GM12878 (cell line): ENCODE results near the gene PLXNC1. TPM values are rescaled to one million over a fixed set of nuclear protein-coding genes. Genes with fewer than 3 reads are reported as not detected.

Experiments
- ATAC-seq: fragments of 200-7000 bp; cut with Tn5 transposase; 3 replicates; pipeline ENCODE4 v1.9.1; 2020; ENCODE audit warnings: mild to moderate bottlenecking, moderate library complexity
- BruUV-seq: library from RNA; stranded (reverse); fragments of 400-500 nt; replicated peaks from 2 replicates; lab custom pipeline; 2021; lab: Mats Ljungman, UMichigan
- CTCF ChIA-PET: fragments of 300-600 bp; sonication (Branson Sonifier 250); formaldehyde crosslinking; extraction: SDS; loops from one replicate; lab custom pipeline; 2021; ENCODE audit warnings: inconsistent platforms; lab: Yijun Ruan, JAX
- POLR2A ChIA-PET: fragments of 350-600 bp; formaldehyde crosslinking; extraction: SDS; loops from one replicate; lab custom pipeline; 2021; ENCODE audit warnings: inconsistent platforms; lab: Charles Lee
- RAD21 ChIA-PET: fragments of 300-600 bp; sonication (Branson Sonifier 250); formaldehyde crosslinking; loops from one replicate; lab custom pipeline; 2023; ENCODE audit warnings: antibody characterized with exemption; ENCODE audit not compliant: unreplicated experiment; lab: Charles Lee
- SMC1A ChIA-PET: fragments of 300-600 bp; sonication (Branson Sonifier 250); formaldehyde crosslinking; loops from one replicate; lab custom pipeline; 2023; ENCODE audit not compliant: unreplicated experiment, uncharacterized antibody; lab: Charles Lee
- DNase-seq: peaks from one replicate; pipeline ENCODE4 v3.0.0-alpha.2; 2011; ENCODE audit warnings: low read depth, low spot score
- FAIRE-seq: peaks from 3 replicates; lab custom pipeline; 2011; peaks lifted over from hg19 to GRCh38; lab: Jason Lieb, UNC
- H2AFZ ChIP-seq: 2 replicates; pipeline ENCODE4 v1.6.0; 2011; ENCODE audit warnings: low read depth, low read length, control low read depth; ENCODE audit not compliant: control insufficient read depth
- H3K27ac ChIP-seq: 2 replicates; pipeline ENCODE4 v1.5.1; 2011; ENCODE audit warnings: control low read depth; ENCODE audit not compliant: control insufficient read depth, insufficient read depth
- H3K27me3 ChIP-seq, 2 experiments: replicated peaks in 1 of 2; 2 replicates each; pipeline versions ENCODE4 v1.6.0 to v1.6.1; 2011; ENCODE audit warnings: low read length in 1 of 2; ENCODE audit not compliant: control insufficient read depth in 2 of 2, insufficient read depth in 2 of 2
- H3K36me3 ChIP-seq, 2 experiments: 2 replicates each; pipeline ENCODE4 v1.5.1; 2011; ENCODE audit warnings: low read length in 1 of 2; ENCODE audit not compliant: control insufficient read depth in 2 of 2, insufficient read depth in 2 of 2
- H3K4me1 ChIP-seq: 2 replicates; pipeline ENCODE4 v1.6.1; 2011; ENCODE audit warnings: mild to moderate bottlenecking, low read length, moderate library complexity, mixed read lengths; ENCODE audit not compliant: control insufficient read depth, insufficient read depth
- H3K4me2 ChIP-seq: 2 replicates; pipeline ENCODE4 v1.6.0; 2011; ENCODE audit warnings: control low read depth; ENCODE audit not compliant: control insufficient read depth, insufficient read depth
- H3K4me3 ChIP-seq: fragments of 200-600 bp; sonication (generic); 2 replicates; pipeline ENCODE4 v1.5.1; 2016
- H3K79me2 ChIP-seq: 2 replicates; pipeline ENCODE4 v1.6.0; 2011; ENCODE audit warnings: low read length; ENCODE audit not compliant: control insufficient read depth, insufficient read depth
- H3K9ac ChIP-seq: 2 replicates; pipeline ENCODE4 v1.8.0; 2011; ENCODE audit warnings: low read length, control low read depth, mixed read lengths; ENCODE audit not compliant: control insufficient read depth, insufficient read depth
- H3K9me3 ChIP-seq: replicated peaks from 3 replicates; pipeline ENCODE4 v1.5.1; 2011; ENCODE audit warnings: mild to moderate bottlenecking, low read length; ENCODE audit not compliant: control insufficient read depth, insufficient read depth
- H4K20me1 ChIP-seq: 2 replicates; pipeline ENCODE4 v1.6.0; 2011; ENCODE audit not compliant: control insufficient read depth, insufficient read depth
- BRCA1 ChIP-seq: IDR thresholded peaks from 2 replicates; pipeline ENCODE4 v1.6.1; 2011; ENCODE audit warnings: low read depth, low read length, improper control_type of control experiment
- FOS ChIP-seq: IDR thresholded peaks from 3 replicates; pipeline ENCODE4 v1.6.1; 2011; ENCODE audit warnings: borderline replicate concordance; ENCODE audit not compliant: insufficient read length; ENCODE audit errors: extremely low read depth
- IKZF1 ChIP-seq: fragments of 450-650 bp; conservative IDR thresholded peaks from 2 replicates; pipeline ENCODE4 v1.6.1; 2017; ENCODE audit warnings: antibody characterized with exemption, mild to moderate bottlenecking
- JUND ChIP-seq: IDR thresholded peaks from 2 replicates; pipeline ENCODE4 v1.6.1; 2012; ENCODE audit warnings: low read depth, mild to moderate bottlenecking, low read length, improper control_type of control experiment, moderate library complexity
- NFYB ChIP-seq: IDR thresholded peaks from 2 replicates; pipeline ENCODE4 v1.6.1; 2011; ENCODE audit warnings: low read depth, mild to moderate bottlenecking, low read length, improper control_type of control experiment, moderate library complexity; ENCODE audit not compliant: insufficient read depth
- POLR2AphosphoS2 ChIP-seq: IDR thresholded peaks from 2 replicates; pipeline ENCODE4 v1.6.1; 2011; ENCODE audit warnings: low read depth, mild to moderate bottlenecking, low read length, improper control_type of control experiment, moderate library complexity
- SPI1 ChIP-seq: IDR thresholded peaks from 2 replicates; pipeline ENCODE4 v1.6.1; 2011; ENCODE audit warnings: low read depth, mild to moderate bottlenecking, low read length, moderate library complexity, borderline replicate concordance; ENCODE audit not compliant: insufficient read depth
- SRF ChIP-seq, 2 experiments: IDR thresholded peaks; 2 replicates each; pipeline ENCODE4 v1.6.1; 2011; ENCODE audit warnings: low read depth in 2 of 2, low read length in 2 of 2, mild to moderate bottlenecking in 1 of 2, moderate library complexity in 1 of 2
- STAT3 ChIP-seq: IDR thresholded peaks from 2 replicates; pipeline ENCODE4 v1.6.1; 2011; ENCODE audit warnings: low read depth, low read length, improper control_type of control experiment
- ZNF207 ChIP-seq: fragments of 450-650 bp; IDR thresholded peaks from 2 replicates; pipeline ENCODE4 v1.6.1; 2014; ENCODE audit warnings: antibody characterized with exemption, mild to moderate bottlenecking, borderline replicate concordance
- WGBS: methylation state at CpG from one replicate; pipeline ENCODE4 v1.1.6; 2016; ENCODE audit warnings: low lambda C conversion rate; ENCODE audit not compliant: insufficient replicate concordance, insufficient coverage; ENCODE audit errors: missing lambda C conversion rate; 5-methylcytosine and 5-hydroxymethylcytosine counted together
- in situ Hi-C: fragments of 300-500 bp; cut with MboI; formaldehyde crosslinking; loops from 9 replicates; pipeline ENCODE4 v1.14.3; 2018; ENCODE audit warnings: mixed read lengths
- intact Hi-C: fragments of 100-400 bp; cut with micrococcal nuclease; formaldehyde crosslinking; loops from one replicate; pipeline ENCODE4 v1.14.2; 2022; ENCODE audit not compliant: unreplicated experiment
- polyA plus RNA-seq, 11 experiments: library from polyadenylated mRNA; depleted of rRNA in 4 of 11; unstranded in 6 of 11; stranded (reverse) in 5 of 11; fragments of >200 nt; fragmentation: Nextera tagmentation in 4 of 11; fragmentation: Illumina TruSeq in 1 of 11; extraction: Ambion mirVana in 4 of 11; extraction: Trizol in 1 of 11; gene quantifications; 1 replicate in 1 of 11; 2 replicates in 10 of 11; pipeline versions ENCODE4 v1.2.1 to v1.2.3, GENCODE V29; 2011 to 2016; ENCODE audit warnings: inconsistent platforms in 2 of 11, missing spikeins in 2 of 11, low read depth in 1 of 11
- total RNA-seq, 4 experiments: library from RNA; depleted of rRNA in 3 of 4; stranded (reverse); fragments of >200 nt in 3 of 4; fragmentation: Illumina TruSeq in 1 of 4; extraction: Trizol in 1 of 4; gene quantifications; 2 replicates each; pipeline versions ENCODE4 v1.2.1 to v1.2.3, GENCODE V29; 2013 to 2021
- TF ChIP-seq, protein P1 (sequence below): IDR thresholded peaks from 2 replicates; pipeline ENCODE4 v1.6.1; 2011; ENCODE audit warnings: low read depth, mild to moderate bottlenecking, low read length, moderate library complexity, borderline replicate concordance; ENCODE audit errors: extremely low read depth
- TF ChIP-seq, protein P2 (sequence below): IDR thresholded peaks from 2 replicates; pipeline ENCODE4 v1.6.1; 2011; ENCODE audit warnings: borderline replicate concordance, low read depth, mild to moderate bottlenecking, moderate library complexity, mixed read lengths, low read length; ENCODE audit not compliant: insufficient read depth; ENCODE audit errors: extremely low read length
- TF ChIP-seq, protein P3 (sequence below): IDR thresholded peaks from 2 replicates; pipeline ENCODE4 v1.6.1; 2011; ENCODE audit warnings: borderline replicate concordance, low read depth, mild to moderate bottlenecking, moderate library complexity, low read length; ENCODE audit not compliant: insufficient read depth, poor library complexity, severe bottlenecking

PLXNC1 gene
- total and polyA plus RNA-seq, 10 of the 15 experiments (the other 5 are each of a cell fraction or from before 2014, with no cell fraction given), result 5.2 to 41.2 (median 24.6) TPM

DNA sequence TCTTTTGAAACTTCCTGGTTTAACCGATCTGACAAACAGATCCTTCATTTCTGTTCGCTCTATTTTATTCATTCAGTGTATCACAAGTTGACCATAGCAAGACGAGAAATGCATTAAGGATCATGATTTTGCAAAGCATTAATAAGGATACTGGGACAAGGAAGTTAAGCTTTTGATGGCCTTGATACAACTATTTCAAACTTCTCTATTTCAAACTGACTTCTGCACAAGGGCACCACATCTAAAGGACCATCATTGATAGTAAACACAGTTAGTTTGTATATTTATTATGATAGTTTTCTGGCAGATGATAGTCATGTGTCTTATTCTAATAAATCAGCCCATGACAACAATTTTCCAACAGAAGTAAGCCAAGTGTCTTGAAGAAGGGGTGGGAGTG is 25.8 kb upstream of the PLXNC1 start:
- H4K20me1 ChIP-seq, result no peaks in the 10 kb centered on the region
- H3K36me3 ChIP-seq, result no peaks in the 10 kb centered on the region
- in situ Hi-C loops, result no loop called here
- no peak overlapping the region for H3K9ac ChIP-seq
- H3K4me3 ChIP-seq, result no peak overlapping the region
- no TSS peak for BruUV-seq
- ChIA-PET CTCF (interaction anchor here (0.7 to 1.5 kb wide), 3 partner anchors 12 to 21 kb away, joined by 3 to 4 read pairs (median 3); no protein-coding TSS in a partner anchor), SMC1A (interaction anchor here (1.2 to 1.8 kb wide), 4 partner anchors 12 to 90 kb away, joined by 3 to 8 read pairs (median 4); no protein-coding TSS in a partner anchor), RAD21 (interaction anchor here (1.4 kb wide), 1 partner anchor 12 kb away, joined by 5 read pairs; no protein-coding TSS in a partner anchor), POLR2A (interaction anchor here (1.2 kb wide), 1 partner anchor 20 kb away, joined by 3 read pairs; no protein-coding TSS in a partner anchor)
- no peak overlapping the region for H3K27ac ChIP-seq
- H3K4me2 ChIP-seq, result no peak overlapping the region
- H3K27me3 ChIP-seq, result no peaks in the 10 kb centered on the region
- TF ChIP-seq, protein P1, sequence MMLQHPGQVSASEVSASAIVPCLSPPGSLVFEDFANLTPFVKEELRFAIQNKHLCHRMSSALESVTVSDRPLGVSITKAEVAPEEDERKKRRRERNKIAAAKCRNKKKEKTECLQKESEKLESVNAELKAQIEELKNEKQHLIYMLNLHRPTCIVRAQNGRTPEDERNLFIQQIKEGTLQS, result no peak
- TF ChIP-seq ZNF207 (no peak), STAT3 (no peak), NFYB (no peak), FOS (no peak), IKZF1 (no peak), SRF (IDR thresholded peaks at IDR 0.05; ENCODE audit: low read depth in 2 of 2, low read length in 2 of 2) (no peak), JUND (no peak), BRCA1 (no peak), SPI1 (no peak), POLR2AphosphoS2 (no peak)
- TF ChIP-seq, protein P2, sequence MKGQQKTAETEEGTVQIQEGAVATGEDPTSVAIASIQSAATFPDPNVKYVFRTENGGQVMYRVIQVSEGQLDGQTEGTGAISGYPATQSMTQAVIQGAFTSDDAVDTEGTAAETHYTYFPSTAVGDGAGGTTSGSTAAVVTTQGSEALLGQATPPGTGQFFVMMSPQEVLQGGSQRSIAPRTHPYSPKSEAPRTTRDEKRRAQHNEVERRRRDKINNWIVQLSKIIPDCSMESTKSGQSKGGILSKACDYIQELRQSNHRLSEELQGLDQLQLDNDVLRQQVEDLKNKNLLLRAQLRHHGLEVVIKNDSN, result no peak
- TF ChIP-seq, protein P3, sequence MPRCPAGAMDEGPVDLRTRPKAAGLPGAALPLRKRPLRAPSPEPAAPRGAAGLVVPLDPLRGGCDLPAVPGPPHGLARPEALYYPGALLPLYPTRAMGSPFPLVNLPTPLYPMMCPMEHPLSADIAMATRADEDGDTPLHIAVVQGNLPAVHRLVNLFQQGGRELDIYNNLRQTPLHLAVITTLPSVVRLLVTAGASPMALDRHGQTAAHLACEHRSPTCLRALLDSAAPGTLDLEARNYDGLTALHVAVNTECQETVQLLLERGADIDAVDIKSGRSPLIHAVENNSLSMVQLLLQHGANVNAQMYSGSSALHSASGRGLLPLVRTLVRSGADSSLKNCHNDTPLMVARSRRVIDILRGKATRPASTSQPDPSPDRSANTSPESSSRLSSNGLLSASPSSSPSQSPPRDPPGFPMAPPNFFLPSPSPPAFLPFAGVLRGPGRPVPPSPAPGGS, result no peak
- FAIRE-seq, result no peak
- WGBS, result 48% methylated on average over 3 of the region's 3 CpGs
- peaks cover 6% of the 10 kb centered on the region; the same call in 1 of the 2 replicates for H3K4me1 ChIP-seq
- no peaks in the 10 kb centered on the region for H3K9me3 ChIP-seq
- no peak for DNase-seq
- H3K79me2 ChIP-seq, result no peaks in the 10 kb centered on the region
- no peak for ATAC-seq
- intact Hi-C loops, result no loop called here
- H2AFZ ChIP-seq, result no peak overlapping the region
